GM13977 (cell line): Measurements from ENCODE around the gene PDE7B.

Experiments
- DNase-seq: peaks from one replicate; pipeline ENCODE4 v3.0.0; 2012; ENCODE audit warnings: low spot score
- in situ Hi-C: fragments of 300-500 bp; cut with MboI; formaldehyde crosslinking; loops from one replicate; pipeline ENCODE4 v1.12.0; 2022; ENCODE audit warnings: low sequenced_read_pairs, low pct_unique_long_range_greater_than_20kb, mixed read lengths, inconsistent platforms; ENCODE audit not compliant: unreplicated experiment
- TF ChIP-seq, protein P1 (sequence below): IDR thresholded peaks from 2 replicates; pipeline ENCODE4 v1.5.1; 2012; ENCODE audit warnings: mild to moderate bottlenecking, control low read depth; ENCODE audit not compliant: insufficient read depth; ENCODE audit errors: extremely low read depth, missing control alignments

Gene PDE7B

GRCh38 chr6:135828021-135828420 lies 23.5 kb upstream of the PDE7B start:
- no peak for DNase-seq
- TF ChIP-seq, protein P1, sequence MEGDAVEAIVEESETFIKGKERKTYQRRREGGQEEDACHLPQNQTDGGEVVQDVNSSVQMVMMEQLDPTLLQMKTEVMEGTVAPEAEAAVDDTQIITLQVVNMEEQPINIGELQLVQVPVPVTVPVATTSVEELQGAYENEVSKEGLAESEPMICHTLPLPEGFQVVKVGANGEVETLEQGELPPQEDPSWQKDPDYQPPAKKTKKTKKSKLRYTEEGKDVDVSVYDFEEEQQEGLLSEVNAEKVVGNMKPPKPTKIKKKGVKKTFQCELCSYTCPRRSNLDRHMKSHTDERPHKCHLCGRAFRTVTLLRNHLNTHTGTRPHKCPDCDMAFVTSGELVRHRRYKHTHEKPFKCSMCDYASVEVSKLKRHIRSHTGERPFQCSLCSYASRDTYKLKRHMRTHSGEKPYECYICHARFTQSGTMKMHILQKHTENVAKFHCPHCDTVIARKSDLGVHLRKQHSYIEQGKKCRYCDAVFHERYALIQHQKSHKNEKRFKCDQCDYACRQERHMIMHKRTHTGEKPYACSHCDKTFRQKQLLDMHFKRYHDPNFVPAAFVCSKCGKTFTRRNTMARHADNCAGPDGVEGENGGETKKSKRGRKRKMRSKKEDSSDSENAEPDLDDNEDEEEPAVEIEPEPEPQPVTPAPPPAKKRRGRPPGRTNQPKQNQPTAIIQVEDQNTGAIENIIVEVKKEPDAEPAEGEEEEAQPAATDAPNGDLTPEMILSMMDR = no peak
- in situ Hi-C loops = no loop called here

DNA sequence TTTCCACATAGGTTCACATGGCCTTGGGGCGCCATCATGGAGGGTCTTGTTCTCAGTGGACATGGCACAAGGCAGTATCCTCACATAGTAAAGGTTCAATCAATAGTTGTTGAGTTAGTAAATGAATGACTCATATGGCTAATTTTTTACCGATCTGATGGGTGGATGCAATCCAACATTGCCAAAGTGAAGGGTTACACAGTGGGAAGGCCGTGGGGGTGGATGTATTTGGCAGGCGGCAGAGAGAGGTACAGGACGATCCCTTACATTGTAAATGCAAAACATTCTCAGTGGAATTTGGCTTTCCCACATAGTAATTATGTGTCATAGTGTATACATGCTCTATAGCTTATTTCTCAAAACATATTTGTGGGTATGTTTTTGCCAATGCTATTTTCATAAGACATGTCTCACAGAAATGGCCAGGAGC lies 21.0 kb upstream of the PDE7B start:
- no peak for DNase-seq
- TF ChIP-seq, protein P1 = no peak
- in situ Hi-C loops = no loop called here

DNA sequence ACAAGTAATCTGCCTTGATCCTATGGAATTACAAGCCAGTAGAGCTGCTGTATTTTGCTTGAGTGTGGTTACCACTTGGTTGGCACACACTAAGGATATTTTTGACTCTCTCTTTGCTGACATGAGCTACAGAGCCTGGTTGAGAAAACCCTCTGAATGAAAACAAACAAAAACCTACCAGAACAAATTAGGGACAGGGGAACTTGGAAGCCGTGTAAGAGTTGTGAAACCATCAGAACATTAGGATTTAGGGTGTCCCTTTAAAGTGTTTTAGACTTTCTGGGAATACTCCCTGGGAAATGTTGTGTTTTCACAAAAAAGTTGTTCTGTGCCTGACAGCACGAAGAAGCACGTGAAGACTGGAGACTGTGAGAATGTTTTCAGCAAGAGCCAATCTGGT lies 20.5 kb upstream of the PDE7B start:
- in situ Hi-C loops = no loop called here
- DNase-seq = no peak
- TF ChIP-seq, protein P1 = no peak

- in situ Hi-C loops = no loop called here
- DNase-seq = no peak
- TF ChIP-seq, protein P1 = no peak
Measured at GRCh38 chr6:135832166-135832565, 19.3 kb upstream of the PDE7B start.

DNA sequence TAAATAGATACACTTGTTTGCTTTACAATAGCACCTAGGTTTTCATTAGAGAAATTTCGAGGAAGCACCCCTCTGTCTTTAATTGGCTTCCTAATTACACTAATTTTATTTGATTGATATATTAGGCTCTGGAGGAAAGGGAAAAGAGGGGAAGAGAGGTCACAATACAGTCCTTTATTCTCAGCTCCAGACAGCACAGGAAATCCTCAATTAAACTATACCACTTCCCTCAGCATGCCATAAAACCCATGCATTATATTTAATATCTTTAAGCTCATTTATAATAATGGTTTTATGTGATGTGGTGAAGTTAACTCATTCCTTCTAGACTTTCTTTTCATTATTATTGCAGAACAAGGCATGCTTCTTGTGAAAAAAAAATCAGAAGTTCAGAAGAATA lies 17.7 kb upstream of the PDE7B start:
- in situ Hi-C loops = no loop called here
- DNase-seq = no peak
- TF ChIP-seq, protein P1 = no peak

DNA sequence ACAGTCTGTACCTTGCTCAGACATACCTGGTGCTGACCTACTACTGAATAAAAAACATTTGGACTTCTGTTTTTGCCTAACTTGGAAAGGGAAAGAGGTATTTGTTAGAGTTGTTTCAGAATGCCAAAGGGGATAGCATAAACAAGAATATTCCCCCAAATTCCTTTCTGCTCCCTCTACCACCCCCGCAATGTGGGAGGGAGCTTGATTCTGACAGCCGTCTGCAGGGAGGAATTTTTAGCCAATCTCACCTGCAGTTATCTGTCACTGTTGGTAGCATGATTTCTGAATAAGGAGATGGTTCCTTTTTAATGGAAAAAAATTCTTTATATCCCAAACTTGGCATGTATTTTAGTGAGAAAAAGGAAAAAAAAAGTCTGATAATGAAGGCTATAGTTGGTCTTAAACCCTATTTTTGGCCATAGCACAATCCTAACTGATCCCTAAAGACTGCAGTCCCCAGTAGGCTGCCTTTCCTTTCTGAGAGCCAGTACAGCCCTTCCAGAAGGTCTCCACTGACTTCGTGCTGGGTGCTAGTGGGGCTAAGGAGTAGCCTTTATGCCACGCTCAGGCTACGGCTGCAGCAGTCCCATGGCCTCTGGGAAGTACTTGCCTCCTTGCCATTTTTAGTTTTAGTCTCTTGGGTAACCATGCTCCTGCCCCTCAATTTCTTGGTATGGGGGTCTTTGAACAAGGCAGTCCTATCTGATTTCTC lies 13.6 kb upstream of the PDE7B start:
- TF ChIP-seq, protein P1 = no peak
- no peak for DNase-seq

More for the DNA sequence above, 13.6 kb upstream of the PDE7B start:
- in situ Hi-C loops = no loop called here
